B cell (primary cell): ENCODE results near the gene TMCC3. TPM values are rescaled to one million over a fixed set of nuclear protein-coding genes. Genes with fewer than 3 reads are reported as not detected.

Experiments used
- ATAC-seq: fragments of 200-7000 bp; cut with Tn5 transposase; one replicate; pipeline ENCODE4 v1.10.0; 2021; ENCODE audit warnings: low read depth, mild to moderate bottlenecking, moderate number of reproducible peaks, moderate library complexity
- CTCF ChIA-PET: fragments of 350-600 bp; sonication (Branson Sonifier 250); formaldehyde crosslinking; loops from one replicate; lab custom pipeline; 2021; ENCODE audit warnings: antibody characterized with exemption, inconsistent platforms; lab: Charles Lee
- POLR2A ChIA-PET: fragments of 350-600 bp; sonication (Branson Sonifier 250); formaldehyde crosslinking; loops from one replicate; lab custom pipeline; 2021; ENCODE audit warnings: antibody characterized with exemption; lab: Charles Lee
- DNase-seq: peaks from one replicate; pipeline ENCODE4 v3.0.0; 2013
- H2AFZ ChIP-seq: 2 replicates; pipeline ENCODE4 v1.6.1; 2012; ENCODE audit warnings: mild to moderate bottlenecking, low read depth, low read length; ENCODE audit not compliant: insufficient read depth, poor library complexity, severe bottlenecking
- H3K27ac ChIP-seq, 2 donors: 1 replicate in 1 of 2; 2 replicates in 1 of 2; pipeline ENCODE4 v1.5.1; 2012 to 2013; ENCODE audit warnings: low read length in 2 of 2, mild to moderate bottlenecking in 2 of 2, moderate library complexity in 1 of 2
- H3K27me3 ChIP-seq, 4 experiments: fragments of 200-600 bp in 1 of 4; sonication (generic) in 1 of 4; replicated peaks in 1 of 4; 1 replicate in 2 of 4; 2 replicates in 2 of 4; pipeline versions ENCODE4 v1.6.1 to v1.7.0; 2013 to 2016; ENCODE audit warnings: low read length in 3 of 4, mild to moderate bottlenecking in 2 of 4, mixed read lengths in 1 of 4, moderate library complexity in 1 of 4; ENCODE audit not compliant: insufficient read depth in 4 of 4, control insufficient read depth in 3 of 4; ENCODE audit errors: control extremely low read depth in 1 of 4
- H3K36me3 ChIP-seq, 2 experiments: replicated peaks in 1 of 2; 1 replicate in 1 of 2; 2 replicates in 1 of 2; pipeline versions ENCODE4 v1.6.1 to v1.7.1; 2013; ENCODE audit warnings: low read length in 1 of 2; ENCODE audit not compliant: insufficient read depth in 2 of 2, control insufficient read depth in 1 of 2; ENCODE audit errors: control extremely low read depth in 1 of 2, extremely low read depth in 1 of 2
- H3K4me1 ChIP-seq, 2 donors: fragments of 200-600 bp in 1 of 2; sonication (generic) in 1 of 2; 1 replicate in 1 of 2; 2 replicates in 1 of 2; pipeline versions ENCODE4 v1.5.1 to v1.6.1; 2013 to 2017; ENCODE audit warnings: low read length in 2 of 2; ENCODE audit not compliant: control insufficient read depth in 2 of 2, insufficient read depth in 2 of 2
- H3K4me2 ChIP-seq: replicated peaks from 2 replicates; pipeline ENCODE3; 2012; ENCODE audit warnings: mild to moderate bottlenecking, low read depth, low read length; ENCODE audit not compliant: poor library complexity, severe bottlenecking
- H3K4me3 ChIP-seq, 5 experiments: fragments of 200-600 bp in 1 of 5; sonication (generic) in 1 of 5; 1 replicate in 3 of 5; 2 replicates in 2 of 5; pipeline versions ENCODE4 v1.5.1 to v1.7.0; 2011 to 2016; ENCODE audit warnings: low read length in 4 of 5, mild to moderate bottlenecking in 4 of 5, low read depth in 2 of 5, control low read depth in 1 of 5, moderate library complexity in 1 of 5; ENCODE audit not compliant: insufficient read depth in 1 of 5; ENCODE audit errors: control extremely low read depth in 1 of 5, extremely low read depth in 1 of 5
- H3K79me2 ChIP-seq: fragments of 200-600 bp; sonication (generic); one replicate; pipeline ENCODE4 v1.6.0; 2016; ENCODE audit warnings: low read length; ENCODE audit not compliant: control insufficient read depth, insufficient read depth
- H3K9ac ChIP-seq: fragments of 200-600 bp; sonication (generic); 2 replicates; pipeline ENCODE4 v1.6.1; 2017; ENCODE audit warnings: mild to moderate bottlenecking, low read length, moderate library complexity
- H3K9me3 ChIP-seq, 3 donors: one replicate each; pipeline versions ENCODE4 v1.6.1 to v1.7.1; 2013; ENCODE audit warnings: low read length in 2 of 3; ENCODE audit not compliant: control insufficient read depth in 2 of 3, insufficient read depth in 1 of 3; ENCODE audit errors: control extremely low read depth in 1 of 3
- H4K20me1 ChIP-seq: 2 replicates; pipeline ENCODE4 v1.6.0; 2012; ENCODE audit warnings: mild to moderate bottlenecking, low read length; ENCODE audit not compliant: insufficient read depth, control insufficient read depth, poor library complexity, severe bottlenecking
- H3K27ac Mint-ChIP-seq: one replicate; pipeline ENCODE4 v1.8.0; 2021; ENCODE audit warnings: mixed read lengths
- H3K27me3 Mint-ChIP-seq: one replicate; pipeline ENCODE4 v1.8.0; 2021; ENCODE audit warnings: mixed read lengths
- H3K4me1 Mint-ChIP-seq: one replicate; pipeline ENCODE4 v1.8.0; 2021; ENCODE audit warnings: mixed read lengths
- H3K4me3 Mint-ChIP-seq: one replicate; pipeline ENCODE4 v1.8.0; 2021; ENCODE audit warnings: mixed read lengths
- H3K9me3 Mint-ChIP-seq: one replicate; pipeline ENCODE4 v1.8.0; 2022; ENCODE audit warnings: mixed read lengths; ENCODE audit not compliant: insufficient read depth
- EZH2 ChIP-seq: IDR thresholded peaks from 2 replicates; pipeline ENCODE4 v1.6.1; 2012; ENCODE audit warnings: borderline replicate concordance, low read depth, mild to moderate bottlenecking, moderate library complexity, low read length; ENCODE audit not compliant: insufficient read depth, poor library complexity, severe bottlenecking
- WGBS: methylation state at CpG from one replicate; pipeline ENCODE4 v1.1.5; 2013; ENCODE audit warnings: missing lambda C conversion rate; ENCODE audit not compliant: insufficient coverage; 5-methylcytosine and 5-hydroxymethylcytosine counted together
- intact Hi-C: fragments of 100-400 bp; cut with micrococcal nuclease; formaldehyde crosslinking; loops from one replicate; pipeline ENCODE4 v1.10.0; 2022
- polyA plus RNA-seq: library from polyadenylated mRNA; depleted of rRNA; stranded (reverse); fragments of >200 nt; gene quantifications from 2 replicates; pipeline ENCODE4 v1.2.3, GENCODE V29; 2012
- total RNA-seq, 2 donors: library from RNA; stranded (reverse); fragments of 120-200 nt in 1 of 2; gene quantifications; 1 replicate in 1 of 2; 2 replicates in 1 of 2; pipeline versions ENCODE4 v1.2.3 to v1.2.4, GENCODE V29; 2013 to 2022
- TF ChIP-seq, protein P1 (sequence below): fragments of 200-600 bp; IDR thresholded peaks from one replicate; pipeline ENCODE4 v1.8.0; 2022; ENCODE audit warnings: antibody characterized with exemption, mild to moderate bottlenecking

Gene TMCC3
- total and polyA plus RNA-seq, 2 donors (not counting 1 experiment from before 2014, with no cell fraction given), result 4.5 to 8.8 TPM

DNA sequence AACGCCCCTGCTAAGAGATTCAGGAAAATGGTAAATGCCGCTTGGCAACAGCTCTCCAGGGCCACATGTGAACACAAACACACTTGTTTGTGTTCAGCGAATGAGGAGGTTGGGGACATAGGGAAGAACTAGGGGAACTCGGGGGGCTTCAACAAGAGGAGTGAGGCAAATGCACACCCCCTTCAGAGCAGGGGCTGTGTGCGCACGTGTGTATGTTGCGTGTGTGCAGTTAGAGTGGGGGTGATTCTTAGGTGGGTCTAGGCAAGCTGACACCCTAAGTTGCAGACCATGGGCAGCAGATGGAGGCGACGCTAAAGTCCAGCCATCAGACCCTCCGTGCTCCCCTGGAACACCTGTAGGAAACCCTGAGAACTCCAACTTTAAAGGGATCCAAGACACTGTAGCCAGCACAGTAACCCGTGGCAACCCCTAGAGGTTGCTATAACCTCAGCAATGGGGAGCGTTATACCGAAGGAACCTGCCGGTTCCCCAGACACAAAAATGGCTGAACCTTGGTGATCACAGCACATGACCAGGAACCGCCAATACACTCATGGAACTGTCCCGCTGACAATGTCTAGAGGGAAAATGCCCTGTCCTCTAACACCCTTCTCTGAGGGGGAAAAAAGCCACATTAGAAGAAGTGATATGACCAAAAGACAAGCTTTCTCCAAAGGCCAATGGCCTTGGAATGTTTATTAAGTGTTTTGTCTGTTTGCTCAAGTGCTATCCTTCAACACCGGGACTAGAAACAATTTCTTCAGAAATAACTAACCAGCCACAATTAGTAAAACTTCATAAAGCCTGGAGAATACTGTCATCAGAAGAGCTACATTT is 104.2 kb downstream of the TMCC3 start:
- WGBS, result 71% methylated on average over 14 of the region's 17 CpGs
- Histone ChIP-seq H3K4me2 (no peak overlapping the region), H3K36me3 (no peaks in the 10 kb centered on the region), H3K27ac (no peak overlapping the region), H3K9me3 (peaks cover 3 to 32% (median 24%) of the 10 kb centered on the region in 3 donors), H3K4me1 (no peaks in the 10 kb centered on the region), H3K27me3 (no peaks in the 10 kb centered on the region), H3K4me3 (no peak overlapping the region), H3K9ac (no peak overlapping the region), H2AFZ (no peak overlapping the region), H3K79me2 (no peaks in the 10 kb centered on the region), H4K20me1 (no peaks in the 10 kb centered on the region)
- DNase-seq, result peak; percentile 18
- Mint-ChIP-seq H3K27ac (no peak overlapping the region), H3K4me3 (no peak overlapping the region), H3K9me3 (peaks cover 11% of the 10 kb centered on the region), H3K27me3 (no peaks in the 10 kb centered on the region), H3K4me1 (no peaks in the 10 kb centered on the region)
- ChIA-PET POLR2A (interaction anchor here (0.5 kb wide), 1 partner anchor 205 kb away, joined by 8 read pairs; no protein-coding TSS in a partner anchor), CTCF (no interaction called here)
- TF ChIP-seq, protein P1, sequence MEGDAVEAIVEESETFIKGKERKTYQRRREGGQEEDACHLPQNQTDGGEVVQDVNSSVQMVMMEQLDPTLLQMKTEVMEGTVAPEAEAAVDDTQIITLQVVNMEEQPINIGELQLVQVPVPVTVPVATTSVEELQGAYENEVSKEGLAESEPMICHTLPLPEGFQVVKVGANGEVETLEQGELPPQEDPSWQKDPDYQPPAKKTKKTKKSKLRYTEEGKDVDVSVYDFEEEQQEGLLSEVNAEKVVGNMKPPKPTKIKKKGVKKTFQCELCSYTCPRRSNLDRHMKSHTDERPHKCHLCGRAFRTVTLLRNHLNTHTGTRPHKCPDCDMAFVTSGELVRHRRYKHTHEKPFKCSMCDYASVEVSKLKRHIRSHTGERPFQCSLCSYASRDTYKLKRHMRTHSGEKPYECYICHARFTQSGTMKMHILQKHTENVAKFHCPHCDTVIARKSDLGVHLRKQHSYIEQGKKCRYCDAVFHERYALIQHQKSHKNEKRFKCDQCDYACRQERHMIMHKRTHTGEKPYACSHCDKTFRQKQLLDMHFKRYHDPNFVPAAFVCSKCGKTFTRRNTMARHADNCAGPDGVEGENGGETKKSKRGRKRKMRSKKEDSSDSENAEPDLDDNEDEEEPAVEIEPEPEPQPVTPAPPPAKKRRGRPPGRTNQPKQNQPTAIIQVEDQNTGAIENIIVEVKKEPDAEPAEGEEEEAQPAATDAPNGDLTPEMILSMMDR, result no peak
- TF ChIP-seq EZH2, result no peak
- peak; percentile 43 for ATAC-seq
- intact Hi-C loops, result no loop called here

DNA sequence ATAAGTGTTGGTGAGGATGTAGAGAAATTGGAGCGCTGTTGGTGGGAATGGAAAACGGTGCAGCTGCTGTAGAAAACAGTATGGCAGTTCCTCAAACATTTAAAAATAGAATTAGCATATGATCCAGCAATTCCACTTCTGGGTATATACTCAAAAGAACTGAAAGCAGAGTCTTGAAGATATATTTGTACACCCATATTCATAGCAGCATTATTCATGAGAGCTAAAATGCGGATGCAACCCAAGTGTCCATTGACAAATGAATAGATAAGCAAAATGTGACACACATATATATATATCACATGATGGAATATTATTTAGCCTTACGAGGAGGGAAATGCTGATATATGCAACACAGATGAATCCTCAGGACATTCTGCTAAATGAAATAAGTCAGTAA is 106.0 kb downstream of the TMCC3 start:
- ChIA-PET POLR2A (no interaction called here), CTCF (interaction anchor here (1.1 to 1.4 kb wide), 2 partner anchors 10 to 331 kb away, joined by 3 read pairs; no protein-coding TSS in a partner anchor)
- no peak overlapping the region for H3K4me3 Mint-ChIP-seq
- Histone ChIP-seq H3K79me2 (no peaks in the 10 kb centered on the region), H3K36me3 (no peaks in the 10 kb centered on the region), H3K9ac (no peak overlapping the region), H2AFZ (no peak overlapping the region), H3K9me3 (peaks cover 3 to 32% (median 24%) of the 10 kb centered on the region in 3 donors), H3K4me1 (no peaks in the 10 kb centered on the region), H3K4me3 (no peak overlapping the region), H3K27me3 (no peaks in the 10 kb centered on the region), H3K27ac (no peak overlapping the region), H4K20me1 (no peaks in the 10 kb centered on the region), H3K4me2 (no peak overlapping the region)
- DNase-seq (no peak), ATAC-seq (no peak)
- intact Hi-C loops, result no loop called here
- no CpG with 5 or more reads among the region's 4 CpGs for WGBS
- TF ChIP-seq, protein P1, result no peak
- no peak for TF ChIP-seq EZH2
- H3K27me3 Mint-ChIP-seq, result no peaks in the 10 kb centered on the region
- H3K27ac Mint-ChIP-seq, result no peak overlapping the region
- H3K4me1 Mint-ChIP-seq, result no peaks in the 10 kb centered on the region
- H3K9me3 Mint-ChIP-seq, result peaks cover 11% of the 10 kb centered on the region
